ENCODE results near the gene ZMYND10. TPM values are rescaled to one million over a fixed set of nuclear protein-coding genes. Genes with fewer than 3 reads are reported as not detected.

ZMYND10 gene
- total RNA-seq, 6 donors from 2014 or later, result 3.1 to 98.7 (median 31.5) TPM

GRCh38 chr3:50350527-50351322, 5.2 kb upstream of the ZMYND10 start, which contains the start of the genes CYB561D2 and NPRL2:
TSS of gene CYB561D2 (plus strand) at chr3:50350862. CDS start at chr3:50351434, 572 bp downstream.
TSS of gene NPRL2 (minus strand) at chr3:50350775. CDS start at chr3:50350652, 123 bp downstream.
- Histone ChIP-seq H3K36me3 (peaks cover 21 to 48% (median 40%) of the 10 kb centered on the region in 4 donors), H3K27me3 (no peaks in the 10 kb centered on the region), H3K4me3 (peak within 1 kb of the TSS; percentile 56 to 86 (median 74)), H3K4me1 (peaks cover 31 to 69% (median 37%) of the 10 kb centered on the region in 4 donors), H3K9me3 (no peaks in the 10 kb centered on the region), H3K27ac (peak within 1 kb of the TSS; percentile 89 to 98 (median 92))
- DNase-seq (peak; percentile 98 to 100), ATAC-seq (ENCODE audit: low FRiP score in 2 of 2) (peak; percentile 96 to 97)
- WGBS, 2 donors, result 3 to 4% methylated on average over 5 to 18 of the region's 64 CpGs
- TF ChIP-seq POLR2A (IDR thresholded peaks at IDR 0.05) (peak in 3 of 4 donors; percentile 67 to 91 (median 91)), POLR2AphosphoS5 (IDR thresholded peaks at IDR 0.05) (peak; percentile 71 to 86), EP300 (IDR thresholded peaks at IDR 0.05) (no peak), CTCF (IDR thresholded peaks at IDR 0.05) (peak in 2 of 6 experiments; percentile 5 to 24)

GRCh38 chr3:50350213-50350526, 4.6 kb upstream of the ZMYND10 start:
- DNase-seq (no peak), ATAC-seq (ENCODE audit: low FRiP score in 2 of 2) (no peak)
- Histone ChIP-seq H3K27me3 (no peaks in the 10 kb centered on the region), H3K27ac (peak overlapping the region; percentile 89 to 98 (median 92)), H3K4me3 (peak overlapping the region; percentile 56 to 86 (median 74)), H3K4me1 (peaks cover 33 to 69% (median 37%) of the 10 kb centered on the region in 4 donors), H3K9me3 (no peaks in the 10 kb centered on the region), H3K36me3 (peaks cover 20 to 42% (median 36%) of the 10 kb centered on the region in 4 donors)
- no peak for TF ChIP-seq POLR2AphosphoS5 (IDR thresholded peaks at IDR 0.05)
- 8 to 21% methylated on average over 4 to 5 of the region's 7 CpGs for WGBS, 2 donors

- H3K36me3 ChIP-seq, result peaks cover 0 to 15% (median 13%) of the 10 kb centered on the region in 4 donors
- ATAC-seq (ENCODE audit: low FRiP score in 2 of 2) (peak in 1 of 2 donors; percentile 20), DNase-seq (peak; percentile 42 to 73)
- H3K4me1 ChIP-seq, result peaks cover 34 to 57% (median 39%) of the 10 kb centered on the region in 4 donors
- H3K4me3 ChIP-seq, result no peak overlapping the region
- H3K9me3 ChIP-seq, result no peaks in the 10 kb centered on the region
- peak overlapping the region in 1 of 4 donors; percentile 18 for H3K27ac ChIP-seq
- WGBS, 2 donors, result 10 to 28% methylated on average over 11 to 14 of the region's 14 CpGs
- TF ChIP-seq CTCF (IDR thresholded peaks at IDR 0.05) (peak in 5 of 6 experiments; percentile 24 to 56 (median 43)), POLR2AphosphoS5 (IDR thresholded peaks at IDR 0.05) (no peak), EP300 (IDR thresholded peaks at IDR 0.05) (no peak)
- H3K27me3 ChIP-seq, result no peaks in the 10 kb centered on the region
Measured at GRCh38 chr3:50347187-50347813, 1.8 kb upstream of the ZMYND10 start.

- TF ChIP-seq POLR2A (IDR thresholded peaks at IDR 0.05), result no peak
- no peak for TF ChIP-seq EP300 (IDR thresholded peaks at IDR 0.05)
- TF ChIP-seq CTCF (IDR thresholded peaks at IDR 0.05), result no peak
- no peak for TF ChIP-seq POLR2AphosphoS5 (IDR thresholded peaks at IDR 0.05)
- WGBS, 2 donors, result 86 to 87% methylated on average over 2 to 8 of the region's 8 CpGs
- peak overlapping the region in 3 of 4 donors; percentile 31 to 45 (median 41) for H3K4me3 ChIP-seq
- no peak for DNase-seq
- no peaks in the 10 kb centered on the region for H3K27me3 ChIP-seq
- no peaks in the 10 kb centered on the region for H3K9me3 ChIP-seq
- H3K36me3 ChIP-seq, result peaks cover 0 to 15% (median 13%) of the 10 kb centered on the region in 4 donors
- peaks cover 33 to 60% (median 43%) of the 10 kb centered on the region in 4 donors for H3K4me1 ChIP-seq
- no peak overlapping the region for H3K27ac ChIP-seq
- ATAC-seq (ENCODE audit: low FRiP score in 2 of 2), result no peak
Measured at GRCh38 chr3:50345008-50345407, 524 bp downstream of the ZMYND10 start.

All from upper lobe of left lung (tissue), 6 donors.